ENCODE results near the gene BRSK1.

Gene BRSK1

DNA sequence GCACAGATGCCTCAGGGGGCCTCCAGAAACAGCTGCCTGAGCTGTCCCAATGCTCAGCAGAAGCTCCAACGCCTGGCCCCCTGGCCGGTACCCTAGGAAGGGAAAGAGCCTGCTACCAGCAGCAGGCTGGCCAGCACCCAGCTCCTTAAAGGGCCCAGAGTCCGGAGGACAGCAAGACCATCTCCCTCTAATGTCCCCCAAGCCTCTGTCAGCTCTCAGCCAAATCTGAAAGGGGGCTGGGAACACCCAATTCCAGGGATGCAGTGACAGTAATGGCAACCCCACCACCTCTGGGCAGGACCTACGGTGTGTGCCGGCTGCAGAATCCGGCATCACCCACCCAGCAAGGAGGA lies 29.2 kb upstream of the BRSK1 start:
- DNase-seq = no peak

DNA sequence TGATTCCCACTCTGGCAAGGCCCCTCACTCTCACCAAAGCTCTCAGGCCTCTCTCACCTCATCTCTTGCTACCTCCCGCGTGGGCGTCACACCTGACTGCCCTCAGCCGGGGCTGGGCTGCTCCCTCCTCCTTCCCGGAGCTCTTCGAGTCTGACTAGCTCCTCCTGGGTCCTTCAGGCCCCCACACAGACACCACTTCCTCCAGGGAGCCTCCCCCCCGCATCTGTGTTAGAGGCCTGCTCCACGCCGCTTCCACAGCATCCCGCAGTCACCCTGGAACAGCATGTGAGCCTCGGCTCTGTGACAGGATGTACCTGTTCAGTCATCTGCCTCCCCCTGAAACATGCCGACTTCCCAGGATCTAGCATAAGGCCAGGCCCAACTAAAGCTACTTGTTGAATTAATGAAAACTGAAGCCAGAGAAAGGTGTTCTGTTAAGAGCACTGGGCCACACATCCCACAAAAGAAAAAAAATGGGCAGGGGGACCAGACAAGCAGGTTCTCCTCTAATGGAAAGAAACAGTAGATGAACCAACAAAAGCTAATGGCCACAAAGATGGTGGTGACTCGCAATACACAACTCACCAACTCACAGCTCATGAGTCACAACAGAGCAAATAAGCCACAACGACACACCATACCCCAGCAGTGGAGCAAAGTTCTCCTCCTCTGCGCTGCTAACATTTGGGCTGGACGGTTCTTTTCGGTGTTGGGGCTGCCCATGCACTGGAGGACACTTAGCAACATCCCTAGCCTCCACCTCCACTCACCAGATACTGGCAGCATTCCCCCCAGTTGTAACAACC lies 28.0 kb upstream of the BRSK1 start:
- DNase-seq = no peak

DNA sequence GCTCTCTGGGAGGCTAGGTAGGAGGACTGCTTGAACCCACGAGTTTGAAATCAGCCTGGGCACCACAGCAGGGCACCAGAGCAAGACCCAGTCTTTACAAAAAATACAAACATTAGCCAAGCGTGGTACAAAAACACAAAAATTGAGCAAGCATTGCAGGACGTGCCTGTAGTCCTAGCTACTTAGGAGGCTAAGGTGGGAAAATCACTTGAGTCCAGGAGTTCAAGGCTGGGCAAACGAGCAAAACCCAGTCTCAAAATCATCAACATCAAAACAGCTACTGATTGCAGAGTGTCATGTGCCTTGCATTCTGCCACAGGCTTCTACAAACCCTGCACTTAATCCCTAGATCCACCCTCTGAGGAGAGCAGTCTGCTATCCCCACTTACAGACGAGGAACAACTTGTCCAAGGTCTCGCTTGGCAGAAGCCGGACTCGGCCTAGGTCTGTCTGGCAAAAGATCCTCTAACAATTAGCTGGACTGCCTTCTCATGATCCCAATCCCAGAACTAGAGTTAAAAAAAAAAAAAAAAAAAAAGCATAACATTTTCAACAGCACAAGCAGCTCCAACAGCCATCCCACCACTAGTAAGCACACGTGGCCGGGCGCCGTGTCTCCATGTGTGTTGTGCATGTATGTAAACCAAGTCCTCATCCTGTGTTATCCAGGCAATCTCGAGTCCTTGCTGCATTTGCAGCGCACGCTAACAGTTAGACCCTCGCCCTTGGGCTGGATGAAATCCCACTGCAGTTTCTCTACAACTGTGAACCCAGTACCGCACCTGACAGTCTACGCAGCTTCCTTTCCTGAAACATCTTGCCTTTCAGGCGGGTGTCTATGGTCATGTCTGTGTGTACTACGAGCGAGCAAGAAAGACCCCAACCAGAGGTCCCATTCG lies 27.0 kb upstream of the BRSK1 start:
- no peak for DNase-seq

GRCh38 chr19:55257461-55258420 lies 26.1 kb upstream of the BRSK1 start:
- DNase-seq = peak; percentile 12

- no peak for DNase-seq
These were observed 25.3 kb upstream of the BRSK1 start for GRCh38 chr19:55258476-55258827.

GRCh38 chr19:55258828-55259539 lies 24.8 kb upstream of the BRSK1 start, which contains the start of gene PPP6R1:
Gene PPP6R1 (minus strand): TSS chr19:55259017. CDS start chr19:55247103, 11,914 bp downstream.
- DNase-seq = peak; percentile 94

- DNase-seq = no peak
These were observed 24.1 kb upstream of the BRSK1 start for GRCh38 chr19:55259540-55260210.

DNA sequence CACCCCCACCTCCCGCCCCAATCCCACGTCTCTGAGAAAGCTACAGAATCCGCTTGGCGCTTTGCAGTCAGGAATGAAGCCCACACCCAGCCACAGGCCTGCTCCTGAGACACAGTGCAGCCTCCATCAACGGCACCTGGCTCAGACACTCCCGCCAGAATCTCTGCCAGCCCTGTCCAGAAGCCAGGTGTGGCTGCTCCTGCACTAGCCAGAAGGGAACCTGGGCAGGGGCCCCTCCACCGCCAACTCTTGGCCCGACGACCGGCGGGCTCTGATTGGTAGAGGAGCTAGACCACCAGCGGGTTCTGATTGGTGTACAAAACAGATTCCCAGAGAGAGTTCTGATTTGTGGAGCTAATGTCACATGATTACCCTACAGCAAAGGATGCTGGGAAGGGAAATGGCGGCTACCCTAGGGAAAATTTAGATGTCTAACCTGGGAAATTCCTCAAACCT lies 22.1 kb upstream of the BRSK1 start:
- DNase-seq = no peak

GRCh38 chr19:55262359-55262758 lies 21.4 kb upstream of the BRSK1 start:
- DNase-seq = no peak

DNA sequence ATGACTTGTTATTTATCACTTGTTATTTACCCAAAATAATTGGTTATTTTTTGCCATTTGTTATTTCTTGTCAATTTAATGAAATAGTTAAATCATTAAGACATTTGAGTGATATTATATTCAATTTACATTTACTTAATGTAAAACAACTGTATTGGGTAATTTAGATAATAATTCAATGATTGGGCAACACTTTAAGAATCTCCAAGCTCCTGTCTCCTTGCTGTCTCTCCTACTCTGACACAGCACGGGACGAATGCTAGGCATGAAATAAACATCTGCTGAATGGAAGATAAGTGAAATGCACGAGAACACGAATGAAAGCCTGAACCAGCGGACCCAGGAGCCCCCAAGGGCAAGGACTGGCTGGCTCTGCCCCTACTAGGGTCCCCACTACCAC lies 19.3 kb upstream of the BRSK1 start:
- DNase-seq = no peak

- no peak for DNase-seq
These were observed 18.6 kb upstream of the BRSK1 start for GRCh38 chr19:55265173-55265572.

DNA sequence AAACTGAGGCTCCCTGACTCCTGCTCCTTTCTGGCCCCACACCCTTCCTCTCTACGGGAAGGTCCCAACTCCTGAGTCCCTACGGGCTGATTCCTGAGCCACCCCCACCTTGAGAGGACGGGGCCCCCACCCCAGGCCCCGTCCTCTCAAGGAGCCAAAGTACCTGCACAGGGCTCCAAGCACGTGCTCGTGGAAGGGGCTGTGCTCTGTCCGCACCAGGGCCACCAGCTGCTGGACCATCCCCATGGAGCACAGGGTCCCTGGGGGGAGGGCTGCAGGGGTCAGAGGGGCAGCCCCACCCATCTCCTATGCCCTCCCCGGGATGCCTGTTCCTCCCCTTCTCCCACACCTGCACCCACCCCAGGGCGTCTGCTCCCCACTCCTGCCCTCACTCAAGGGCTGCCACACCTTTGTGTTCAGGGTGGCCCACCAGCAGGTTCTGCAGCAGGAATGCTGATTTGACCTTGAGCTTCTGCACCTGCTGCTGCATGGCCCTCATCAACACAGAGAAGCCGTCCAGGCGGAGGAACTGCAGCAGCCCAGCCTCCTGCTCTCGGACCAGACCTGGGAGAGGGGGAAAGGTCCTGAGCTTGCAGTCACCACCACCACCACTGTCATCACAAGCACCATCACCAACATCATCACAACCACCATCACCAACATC lies 17.9 kb upstream of the BRSK1 start:
- no peak for DNase-seq

GRCh38 chr19:55266404-55266803 lies 17.4 kb upstream of the BRSK1 start:
- DNase-seq = no peak

- DNase-seq = no peak
These were observed 17.0 kb upstream of the BRSK1 start for GRCh38 chr19:55266840-55267239.

DNA sequence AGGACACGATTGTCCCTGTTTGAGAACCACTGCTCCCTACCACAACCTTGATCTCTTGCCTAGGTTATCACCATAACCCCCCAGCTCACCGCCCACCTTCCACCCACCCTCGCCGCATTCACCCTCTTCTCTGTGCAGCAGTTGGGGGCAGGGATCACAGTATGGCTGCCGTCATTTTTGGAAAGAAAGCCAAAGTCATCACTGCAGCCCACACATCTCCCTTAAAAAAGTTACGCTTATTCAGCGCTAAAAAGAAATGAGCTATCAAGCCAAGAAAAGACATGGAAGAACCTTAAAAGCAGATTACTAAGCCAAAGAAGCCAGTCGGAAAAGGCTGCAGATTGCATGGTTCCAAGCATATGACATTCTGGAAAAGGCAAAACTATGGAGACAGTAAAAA lies 14.5 kb upstream of the BRSK1 start:
- no peak for DNase-seq

DNA sequence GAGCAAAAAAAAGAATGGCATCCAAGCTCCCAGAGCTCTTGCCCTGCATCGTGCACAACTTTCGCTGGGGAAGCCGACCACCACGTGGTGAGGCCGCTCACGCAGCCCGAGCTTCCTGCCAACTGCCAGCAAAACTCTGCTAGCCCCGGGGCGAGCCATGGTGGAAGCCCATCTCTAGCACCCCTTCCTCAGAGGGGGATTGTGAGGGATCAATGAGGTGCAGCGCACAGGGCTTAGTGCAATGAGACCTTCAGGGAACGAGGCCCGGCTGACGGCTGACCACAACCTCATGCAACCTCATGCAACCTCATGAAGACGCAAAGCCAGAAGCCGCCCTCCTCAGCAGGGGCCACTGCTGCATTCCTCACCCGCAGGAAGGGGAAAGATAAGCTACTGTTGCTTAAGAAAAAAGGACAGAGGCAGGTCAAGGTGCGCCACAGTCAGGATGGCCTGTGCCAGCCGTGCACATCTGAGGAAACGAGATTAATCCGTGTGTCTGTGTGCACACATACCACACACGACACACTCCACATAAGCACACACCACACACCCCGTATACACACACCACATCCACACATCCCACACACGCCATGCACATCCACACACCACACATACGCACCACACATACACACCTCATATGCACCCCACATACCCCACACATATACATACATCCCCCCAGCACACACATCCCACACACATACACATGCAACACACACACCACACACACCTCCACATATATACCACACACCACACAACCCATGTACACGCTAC lies 13.4 kb upstream of the BRSK1 start:
- DNase-seq = no peak

- DNase-seq = no peak
These were observed 11.7 kb upstream of the BRSK1 start for GRCh38 chr19:55272142-55272541.

GRCh38 chr19:55273978-55274707 lies 9.7 kb upstream of the BRSK1 start:
- peak; percentile 90 for DNase-seq

Measured in NCI-H2107 (cell line).